Measurements from ENCODE around the gene HSPA14.
"Not testable (repeated sequence)": the region's sequence is repeated elsewhere in the genome, so short reads cannot be mapped to it uniquely, and the experiment has no call there.

Gene HSPA14

DNA sequence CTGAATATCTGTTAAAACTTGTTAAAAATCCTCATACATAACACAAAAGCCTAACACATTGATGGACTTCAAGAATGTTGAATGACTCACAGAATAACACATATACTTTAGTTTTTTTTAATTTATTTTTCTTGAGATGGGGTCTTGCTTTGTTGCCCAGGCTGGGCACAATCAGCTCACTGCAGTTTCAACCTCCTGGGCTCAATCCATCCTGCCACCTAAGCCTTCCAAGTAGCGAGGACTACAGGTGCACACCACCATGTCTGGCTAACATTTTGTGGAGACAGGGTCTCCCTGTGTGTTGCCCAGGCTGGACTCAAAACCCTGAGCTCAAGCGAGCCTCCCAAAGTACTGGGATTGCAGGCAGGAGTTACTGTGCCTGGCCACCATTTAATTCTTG lies 68.7 kb downstream of the HSPA14 start:
- H3K4me3 ChIP-seq (replicated peaks in 1 of 2; ENCODE audit: low read depth in 2 of 2, low read length in 2 of 2) = no peak overlapping the region
- DNase-seq (ENCODE audit: low read depth in 2 of 2) = no peak
- TF ChIP-seq, protein P1, sequence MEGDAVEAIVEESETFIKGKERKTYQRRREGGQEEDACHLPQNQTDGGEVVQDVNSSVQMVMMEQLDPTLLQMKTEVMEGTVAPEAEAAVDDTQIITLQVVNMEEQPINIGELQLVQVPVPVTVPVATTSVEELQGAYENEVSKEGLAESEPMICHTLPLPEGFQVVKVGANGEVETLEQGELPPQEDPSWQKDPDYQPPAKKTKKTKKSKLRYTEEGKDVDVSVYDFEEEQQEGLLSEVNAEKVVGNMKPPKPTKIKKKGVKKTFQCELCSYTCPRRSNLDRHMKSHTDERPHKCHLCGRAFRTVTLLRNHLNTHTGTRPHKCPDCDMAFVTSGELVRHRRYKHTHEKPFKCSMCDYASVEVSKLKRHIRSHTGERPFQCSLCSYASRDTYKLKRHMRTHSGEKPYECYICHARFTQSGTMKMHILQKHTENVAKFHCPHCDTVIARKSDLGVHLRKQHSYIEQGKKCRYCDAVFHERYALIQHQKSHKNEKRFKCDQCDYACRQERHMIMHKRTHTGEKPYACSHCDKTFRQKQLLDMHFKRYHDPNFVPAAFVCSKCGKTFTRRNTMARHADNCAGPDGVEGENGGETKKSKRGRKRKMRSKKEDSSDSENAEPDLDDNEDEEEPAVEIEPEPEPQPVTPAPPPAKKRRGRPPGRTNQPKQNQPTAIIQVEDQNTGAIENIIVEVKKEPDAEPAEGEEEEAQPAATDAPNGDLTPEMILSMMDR (IDR thresholded peaks at IDR 0.05; ENCODE audit: low read depth, low read length) = no peak

DNA sequence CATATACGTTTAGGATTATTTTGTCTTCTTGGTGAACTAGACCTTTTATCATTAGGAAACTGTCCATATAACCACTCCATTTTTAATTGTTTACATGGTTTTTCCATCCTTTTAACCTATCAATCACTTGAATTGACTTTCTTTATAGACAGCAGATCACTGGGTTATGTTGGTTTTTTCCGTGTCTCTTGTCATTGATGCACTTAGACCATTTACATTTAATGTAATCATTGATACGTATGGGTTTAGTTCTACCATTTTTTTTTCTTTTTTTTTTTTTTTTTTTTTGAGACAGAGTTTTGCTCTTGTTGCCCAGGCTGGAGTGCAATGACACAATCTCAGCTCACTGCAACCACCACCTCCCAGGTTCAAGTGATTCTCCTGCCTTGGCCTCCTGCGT lies 69.5 kb downstream of the HSPA14 start:
- not testable (repeated sequence) for DNase-seq (ENCODE audit: low read depth in 2 of 2); H3K4me3 ChIP-seq (replicated peaks in 1 of 2; ENCODE audit: low read depth in 2 of 2, low read length in 2 of 2)

GRCh38 chr10:14909101-14909500 lies 71.0 kb downstream of the HSPA14 start:
- DNase-seq (ENCODE audit: low read depth in 2 of 2) = no peak
- H3K4me3 ChIP-seq (replicated peaks in 1 of 2; ENCODE audit: low read depth in 2 of 2, low read length in 2 of 2) = no peak overlapping the region
- TF ChIP-seq, protein P1 (IDR thresholded peaks at IDR 0.05; ENCODE audit: low read depth, low read length) = no peak

DNA sequence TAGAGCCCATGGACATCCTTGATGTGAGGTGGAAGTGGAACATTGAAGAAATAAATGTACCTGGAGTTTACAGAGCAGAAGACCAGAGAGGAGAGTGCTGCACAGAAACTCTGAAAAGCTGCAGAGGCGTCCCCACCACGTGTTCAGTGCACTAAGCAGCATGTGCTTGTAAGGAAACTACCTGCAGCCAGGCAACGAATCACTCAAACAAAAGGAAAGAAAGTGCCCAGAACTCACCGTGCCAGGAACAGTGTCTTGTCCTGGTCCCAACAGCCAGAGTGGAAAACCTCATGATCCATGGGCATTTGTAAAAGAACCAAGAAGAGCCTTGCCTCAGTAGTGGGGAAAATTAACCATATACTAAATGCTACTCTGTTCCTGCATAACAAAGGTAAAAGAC lies 72.8 kb downstream of the HSPA14 start:
- no peak for DNase-seq (ENCODE audit: low read depth in 2 of 2)
- TF ChIP-seq, protein P1 (IDR thresholded peaks at IDR 0.05; ENCODE audit: low read depth, low read length) = no peak

DNA sequence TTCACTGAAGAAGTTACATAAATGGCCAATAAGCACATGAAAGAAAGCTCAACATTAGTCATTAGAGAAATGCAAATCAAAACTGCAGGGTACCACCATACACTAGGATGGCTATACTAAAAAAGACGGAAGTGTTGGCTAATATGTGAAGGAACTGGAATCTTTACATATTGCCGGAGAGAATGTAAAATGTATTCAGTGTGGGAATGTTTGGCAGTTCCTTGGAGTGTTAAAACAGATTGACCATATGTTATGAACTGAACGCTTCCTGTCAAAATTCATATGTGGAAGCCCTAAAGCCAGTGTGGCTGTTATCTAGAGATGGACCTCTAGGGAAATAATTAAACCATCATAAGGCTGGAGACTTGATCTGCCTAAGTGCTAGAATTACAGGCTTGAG lies 73.7 kb downstream of the HSPA14 start:
- no peak for DNase-seq (ENCODE audit: low read depth in 2 of 2)
- H3K4me3 ChIP-seq (replicated peaks in 1 of 2; ENCODE audit: low read depth in 2 of 2, low read length in 2 of 2) = no peak overlapping the region
- TF ChIP-seq, protein P1 (IDR thresholded peaks at IDR 0.05; ENCODE audit: low read depth, low read length) = no peak

More for the DNA sequence above, 72.8 kb downstream of the HSPA14 start:
- no peak overlapping the region for H3K4me3 ChIP-seq (replicated peaks in 1 of 2; ENCODE audit: low read depth in 2 of 2, low read length in 2 of 2)

- no peak for DNase-seq (ENCODE audit: low read depth in 2 of 2)
- TF ChIP-seq, protein P1 (IDR thresholded peaks at IDR 0.05; ENCODE audit: low read depth, low read length) = no peak
- no peak overlapping the region for H3K4me3 ChIP-seq (replicated peaks in 1 of 2; ENCODE audit: low read depth in 2 of 2, low read length in 2 of 2)
Observed at GRCh38 chr10:14916600-14916999, 78.5 kb downstream of the HSPA14 start.

DNA sequence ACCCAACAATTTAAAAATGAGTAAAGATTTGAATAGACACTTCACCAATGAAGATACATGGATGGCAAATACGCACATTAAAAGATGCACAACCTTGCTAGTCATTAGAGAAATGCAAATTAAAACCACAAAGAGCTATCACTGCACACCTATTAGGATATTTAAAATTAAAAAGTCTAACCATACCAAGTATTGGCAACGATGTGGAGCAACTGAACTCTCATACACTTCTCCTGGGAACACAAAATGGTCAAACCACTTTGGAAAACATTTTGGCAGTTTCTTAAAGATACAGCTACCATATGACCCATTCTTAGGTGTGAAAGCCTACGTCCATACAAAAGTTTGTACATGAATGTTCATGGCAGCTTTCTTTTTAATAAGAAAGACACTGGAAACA lies 79.7 kb downstream of the HSPA14 start:
- no peak for DNase-seq (ENCODE audit: low read depth in 2 of 2)
- TF ChIP-seq, protein P1 (IDR thresholded peaks at IDR 0.05; ENCODE audit: low read depth, low read length) = no peak
- no peak overlapping the region for H3K4me3 ChIP-seq (replicated peaks in 1 of 2; ENCODE audit: low read depth in 2 of 2, low read length in 2 of 2)

Data from cardiac fibroblast (primary cell).